ENCODE data around the gene GNB1L. TPM values are rescaled to one million over a fixed set of nuclear protein-coding genes. Genes with fewer than 3 reads are reported as not detected.

The GNB1L gene
- total and polyA plus RNA-seq, 9 of the 15 experiments (the other 6 are each of a cell fraction or from before 2014, with no cell fraction given), result 0.56 to 50.5 (median 10.2) TPM

DNA sequence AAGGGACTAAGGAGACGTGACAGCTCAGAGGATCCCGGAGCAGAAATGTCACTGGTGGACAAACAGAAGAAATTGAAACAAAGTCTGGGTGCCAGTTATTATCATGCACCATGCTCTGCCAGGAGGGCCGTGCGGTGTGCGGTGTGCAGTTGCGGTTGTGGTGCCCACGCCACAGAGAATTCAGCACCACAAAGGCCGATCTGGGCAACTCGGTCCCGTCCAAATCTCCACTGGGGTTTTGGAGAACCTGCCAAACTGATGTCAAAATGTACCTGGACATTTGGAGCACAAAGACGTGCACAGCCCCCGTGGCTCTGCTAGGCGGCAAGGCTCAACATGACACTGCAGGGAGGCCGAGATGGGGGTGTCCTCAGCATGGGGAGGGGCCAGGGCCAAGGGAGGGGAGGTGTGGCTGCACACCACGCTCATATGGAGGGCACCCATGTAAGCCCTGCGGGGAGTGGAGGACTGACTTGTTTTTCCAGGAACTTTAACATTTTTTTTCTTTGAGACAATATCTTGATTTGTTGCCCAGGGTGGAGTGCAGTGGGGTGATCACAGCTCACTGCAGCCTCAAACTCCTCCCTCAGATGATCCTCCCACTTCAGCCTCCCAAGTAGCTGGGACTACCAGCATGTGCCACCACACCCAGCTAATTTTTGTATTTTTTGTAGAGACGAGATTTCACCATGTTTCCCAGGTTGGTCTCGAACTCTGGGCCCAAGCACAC is 39.4 kb downstream of the GNB1L start (continued):
- TF ChIP-seq CBX5 (IDR thresholded peaks at IDR 0.05; ENCODE audit: borderline replicate concordance, low read depth) (no peak), HMGN3 (IDR thresholded peaks at IDR 0.05; ENCODE audit: borderline replicate concordance, extremely low read depth, insufficient read length, low read depth, low read length) (peak; percentile 90), ZNF445 (CRISPR knock-in tag; IDR thresholded peaks at IDR 0.05; ENCODE audit: low read depth) (peak; percentile 61; the same call in 1 of the 2 replicates), ARID3B (CRISPR knock-in tag; IDR thresholded peaks at IDR 0.05; ENCODE audit: borderline replicate concordance) (no peak), SMARCA5 (IDR thresholded peaks at IDR 0.05) (peak; percentile 64; the same call in 1 of the 2 replicates), ZBED1 (IDR thresholded peaks at IDR 0.05) (no peak), ZNF24 (IDR thresholded peaks at IDR 0.05) (peak; percentile 28; the same call in 1 of the 2 replicates), CREM (IDR thresholded peaks at IDR 0.05; ENCODE audit: low read depth) (peak; percentile 63), ZNF764 (CRISPR knock-in tag; IDR thresholded peaks at IDR 0.05; ENCODE audit: low read depth) (peak; percentile 60; the same call in 1 of the 2 replicates), ASH1L (IDR thresholded peaks at IDR 0.05; ENCODE audit: borderline replicate concordance, low read depth, partially characterized antibody) (peak; percentile 63), POLR2AphosphoS5 (IDR thresholded peaks at IDR 0.05; ENCODE audit: control insufficient read depth, insufficient read depth, low read depth, low read length) (no peak), MBD2 (IDR thresholded peaks at IDR 0.05; ENCODE audit: borderline replicate concordance, low read depth) (peak; percentile 46; the same call in 1 of the 2 replicates), ZNF707 (CRISPR knock-in tag; conservative IDR thresholded peaks at IDR 0.05) (no peak), IRF2 (CRISPR knock-in tag; IDR thresholded peaks at IDR 0.05) (no peak), NRF1 (conservative IDR thresholded peaks at IDR 0.05 in 1 of 2, IDR thresholded peaks at IDR 0.05 in 1 of 2) (peak; percentile 68), HES1 (IDR thresholded peaks at IDR 0.05; ENCODE audit: low read depth) (0 out of 2 replicates have a peak, but pooled peaks have one; percentile 32), ZNF217 (CRISPR knock-in tag; IDR thresholded peaks at IDR 0.05) (no peak), ESRRA (IDR thresholded peaks at IDR 0.05; ENCODE audit: borderline replicate concordance, low read depth) (peak; percentile 64)
- TF ChIP-seq, protein P1, sequence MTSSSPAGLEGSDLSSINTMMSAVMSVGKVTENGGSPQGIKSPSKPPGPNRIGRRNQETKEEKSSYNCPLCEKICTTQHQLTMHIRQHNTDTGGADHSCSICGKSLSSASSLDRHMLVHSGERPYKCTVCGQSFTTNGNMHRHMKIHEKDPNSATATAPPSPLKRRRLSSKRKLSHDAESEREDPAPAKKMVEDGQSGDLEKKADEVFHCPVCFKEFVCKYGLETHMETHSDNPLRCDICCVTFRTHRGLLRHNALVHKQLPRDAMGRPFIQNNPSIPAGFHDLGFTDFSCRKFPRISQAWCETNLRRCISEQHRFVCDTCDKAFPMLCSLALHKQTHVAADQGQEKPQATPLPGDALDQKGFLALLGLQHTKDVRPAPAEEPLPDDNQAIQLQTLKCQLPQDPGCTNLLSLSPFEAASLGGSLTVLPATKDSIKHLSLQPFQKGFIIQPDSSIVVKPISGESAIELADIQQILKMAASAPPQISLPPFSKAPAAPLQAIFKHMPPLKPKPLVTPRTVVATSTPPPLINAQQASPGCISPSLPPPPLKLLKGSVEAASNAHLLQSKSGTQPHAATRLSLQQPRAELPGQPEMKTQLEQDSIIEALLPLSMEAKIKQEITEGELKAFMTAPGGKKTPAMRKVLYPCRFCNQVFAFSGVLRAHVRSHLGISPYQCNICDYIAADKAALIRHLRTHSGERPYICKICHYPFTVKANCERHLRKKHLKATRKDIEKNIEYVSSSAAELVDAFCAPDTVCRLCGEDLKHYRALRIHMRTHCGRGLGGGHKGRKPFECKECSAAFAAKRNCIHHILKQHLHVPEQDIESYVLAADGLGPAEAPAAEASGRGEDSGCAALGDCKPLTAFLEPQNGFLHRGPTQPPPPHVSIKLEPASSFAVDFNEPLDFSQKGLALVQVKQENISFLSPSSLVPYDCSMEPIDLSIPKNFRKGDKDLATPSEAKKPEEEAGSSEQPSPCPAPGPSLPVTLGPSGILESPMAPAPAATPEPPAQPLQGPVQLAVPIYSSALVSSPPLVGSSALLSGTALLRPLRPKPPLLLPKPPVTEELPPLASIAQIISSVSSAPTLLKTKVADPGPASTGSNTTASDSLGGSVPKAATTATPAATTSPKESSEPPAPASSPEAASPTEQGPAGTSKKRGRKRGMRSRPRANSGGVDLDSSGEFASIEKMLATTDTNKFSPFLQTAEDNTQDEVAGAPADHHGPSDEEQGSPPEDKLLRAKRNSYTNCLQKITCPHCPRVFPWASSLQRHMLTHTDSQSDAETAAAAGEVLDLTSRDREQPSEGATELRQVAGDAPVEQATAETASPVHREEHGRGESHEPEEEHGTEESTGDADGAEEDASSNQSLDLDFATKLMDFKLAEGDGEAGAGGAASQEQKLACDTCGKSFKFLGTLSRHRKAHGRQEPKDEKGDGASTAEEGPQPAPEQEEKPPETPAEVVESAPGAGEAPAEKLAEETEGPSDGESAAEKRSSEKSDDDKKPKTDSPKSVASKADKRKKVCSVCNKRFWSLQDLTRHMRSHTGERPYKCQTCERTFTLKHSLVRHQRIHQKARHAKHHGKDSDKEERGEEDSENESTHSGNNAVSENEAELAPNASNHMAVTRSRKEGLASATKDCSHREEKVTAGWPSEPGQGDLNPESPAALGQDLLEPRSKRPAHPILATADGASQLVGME (CRISPR knock-in tag; IDR thresholded peaks at IDR 0.05), result 0 out of 2 replicates have a peak, but pooled peaks have one; percentile 51
- TF ChIP-seq, protein P2, sequence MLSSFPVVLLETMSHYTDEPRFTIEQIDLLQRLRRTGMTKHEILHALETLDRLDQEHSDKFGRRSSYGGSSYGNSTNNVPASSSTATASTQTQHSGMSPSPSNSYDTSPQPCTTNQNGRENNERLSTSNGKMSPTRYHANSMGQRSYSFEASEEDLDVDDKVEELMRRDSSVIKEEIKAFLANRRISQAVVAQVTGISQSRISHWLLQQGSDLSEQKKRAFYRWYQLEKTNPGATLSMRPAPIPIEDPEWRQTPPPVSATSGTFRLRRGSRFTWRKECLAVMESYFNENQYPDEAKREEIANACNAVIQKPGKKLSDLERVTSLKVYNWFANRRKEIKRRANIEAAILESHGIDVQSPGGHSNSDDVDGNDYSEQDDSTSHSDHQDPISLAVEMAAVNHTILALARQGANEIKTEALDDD (IDR thresholded peaks at IDR 0.05), result no peak
